GM12891 (cell line): ENCODE results near the gene TENM4.

ENCODE experiments used
- POLR2A ChIP-seq: IDR thresholded peaks from 2 replicates; pipeline ENCODE4 v1.6.1; 2011; ENCODE audit warnings: low read depth, low read length, control low read depth
- POLR2AphosphoS5 ChIP-seq: IDR thresholded peaks from 2 replicates; pipeline ENCODE4 v1.6.1; 2011; ENCODE audit warnings: low read depth, low read length, control low read depth
- SPI1 ChIP-seq: IDR thresholded peaks from 2 replicates; pipeline ENCODE4 v1.6.1; 2011; ENCODE audit warnings: low read depth, low read length, control low read depth
- TAF1 ChIP-seq: IDR thresholded peaks from 2 replicates; pipeline ENCODE4 v1.6.1; 2011; ENCODE audit warnings: low read depth, low read length, control low read depth

GRCh38 chr11:79078999-79079398, 361.8 kb downstream of the TENM4 start:
- TF ChIP-seq POLR2AphosphoS5 (no peak), POLR2A (no peak), TAF1 (no peak), SPI1 (no peak)
